Pancreas (tissue), 10 donors: ENCODE measurements around the gene SORCS2. TPM values are rescaled to one million over a fixed set of nuclear protein-coding genes. Genes with fewer than 3 reads are reported as not detected.

ENCODE experiments used
- ATAC-seq, 4 donors: fragments of 200-7000 bp; cut with Tn5 transposase; one replicate each; pipeline versions ENCODE4 v1.8.0 to v1.9.1; 2020; ENCODE audit warnings: mild to moderate bottlenecking in 4 of 4, moderate library complexity in 4 of 4
- DNase-seq, 6 donors: peaks; one replicate each; pipeline ENCODE4 v3.0.0-alpha.2; 2020
- FAIRE-seq: peaks from 2 replicates; lab custom pipeline; 2012; peaks lifted over from hg19 to GRCh38; lab: Jason Lieb, UNC
- H3K27ac ChIP-seq, 4 donors: fragments of 200-600 bp; sonication (generic); 1 replicate in 3 of 4; 2 replicates in 1 of 4; pipeline versions ENCODE4 v1.5.0 to v1.8.0; 2020
- H3K27me3 ChIP-seq, 4 donors: fragments of 200-600 bp; one replicate each; pipeline ENCODE4 v1.8.0; 2021
- H3K36me3 ChIP-seq, 3 donors: fragments of 200-600 bp; sonication (generic) in 1 of 3; one replicate each; pipeline versions ENCODE4 v1.5.0 to v1.8.0; 2020 to 2021
- H3K4me1 ChIP-seq, 3 donors: fragments of 200-600 bp; one replicate each; pipeline ENCODE4 v1.8.0; 2021
- H3K4me3 ChIP-seq, 4 donors: fragments of 200-600 bp; sonication (generic) in 2 of 4; one replicate each; pipeline versions ENCODE4 v1.5.0 to v1.8.0; 2020 to 2021
- H3K9me3 ChIP-seq, 4 donors: fragments of 200-600 bp; one replicate each; pipeline ENCODE4 v1.8.0; 2021
- WGBS, 2 donors: extraction: QIAGEN DNeasy Blood & Tissue Kit; methylation state at CpG; one replicate each; pipeline ENCODE4 v1.1.7; 2013; 5-methylcytosine and 5-hydroxymethylcytosine counted together
- intact Hi-C, 3 donors: fragments of 100-400 bp; cut with DNase I; formaldehyde crosslinking; loops; one replicate each; pipeline versions ENCODE4 v1.11.1 to v1.14.2; 2022
- polyA plus RNA-seq, 2 donors: library from polyadenylated mRNA; stranded (reverse); fragments of 200-250 nt; gene quantifications; one replicate each; pipeline ENCODE4 v1.2.3, GENCODE V29; 2013
- total RNA-seq, 6 donors: library from RNA; stranded (reverse); fragmentation: NEBNext Ultra II Directional in 4 of 6; extraction: Animal tissue kit (Norgen Biotek cat#: 25700) in 4 of 6; gene quantifications; one replicate each; pipeline versions ENCODE4 v1.2.1 to v1.2.4, GENCODE V29; 2021 to 2023
- TF ChIP-seq, protein P1 (sequence below), 4 donors: fragments of 200-600 bp; sonication (generic) in 3 of 4; IDR thresholded peaks; one replicate each; pipeline versions ENCODE4 v1.5.0 to v1.8.0; 2021; ENCODE audit warnings: antibody characterized with exemption in 4 of 4
- donor health status: healthy with polysubstance abuse.
- donor health status: DM: no; HTN: no; CAD: no; lungs with moderate emphysema.
- donor health status: DM: no; HTN: no; CAD: no.
- donor health status: control.
- donor health status: control.
- donor health status: Bipolar disorder and iron deficiency.
- donor health status: DM: yes; HTN: yes; CAD: no.
- donor health status: DM: no; HTN: no; CAD: no.
- donor health status: DM: no; HTN: no; CAD: no.
- donor health status: DM: yes; HTN: yes; CAD: no.

SORCS2 gene
- total and polyA plus RNA-seq, 8 donors: 0.14 to 1.7 (median 0.42) TPM

DNA sequence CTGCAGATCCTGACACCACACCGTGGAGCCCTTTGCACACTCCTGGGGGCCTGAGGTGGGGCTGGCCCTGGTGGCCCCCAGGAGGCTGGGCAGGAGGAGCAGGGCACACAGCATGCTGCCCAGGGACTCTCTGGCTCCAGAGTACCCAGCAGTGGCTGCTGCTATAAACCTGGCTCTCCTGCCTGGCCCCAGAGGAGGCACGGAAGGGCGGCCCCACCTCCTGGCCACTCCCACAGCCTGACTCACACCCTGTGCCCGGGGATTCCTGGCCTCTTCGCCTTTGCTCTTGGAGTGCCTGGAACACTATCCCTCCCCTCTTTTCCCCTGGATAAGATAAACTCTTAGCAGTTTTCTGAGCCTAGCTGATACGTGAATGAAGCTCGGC lies 242.4 kb downstream of the SORCS2 start, which contains the start of gene PSAPL1:
TSS of gene PSAPL1 (minus strand) at position 165 of the 385 bp plus-strand sequence. CDS start at position 114, 51 bp downstream.
- no peaks in the 10 kb centered on the region for H3K36me3 ChIP-seq
- H3K27me3 ChIP-seq: no peaks in the 10 kb centered on the region
- peak in 1 of 6 donors; percentile 28 for DNase-seq
- H3K27ac ChIP-seq: no peak within 1 kb of the TSS
- ATAC-seq: peak in 3 of 4 donors; percentile 82 to 92 (median 83)
- intact Hi-C loops: no loop called here
- no peak for FAIRE-seq
- no peak within 1 kb of the TSS for H3K4me3 ChIP-seq
- H3K4me1 ChIP-seq: no peaks in the 10 kb centered on the region
- WGBS, 2 donors: 21 to 24% methylated on average over 7 of the region's 7 CpGs
- TF ChIP-seq, protein P1, sequence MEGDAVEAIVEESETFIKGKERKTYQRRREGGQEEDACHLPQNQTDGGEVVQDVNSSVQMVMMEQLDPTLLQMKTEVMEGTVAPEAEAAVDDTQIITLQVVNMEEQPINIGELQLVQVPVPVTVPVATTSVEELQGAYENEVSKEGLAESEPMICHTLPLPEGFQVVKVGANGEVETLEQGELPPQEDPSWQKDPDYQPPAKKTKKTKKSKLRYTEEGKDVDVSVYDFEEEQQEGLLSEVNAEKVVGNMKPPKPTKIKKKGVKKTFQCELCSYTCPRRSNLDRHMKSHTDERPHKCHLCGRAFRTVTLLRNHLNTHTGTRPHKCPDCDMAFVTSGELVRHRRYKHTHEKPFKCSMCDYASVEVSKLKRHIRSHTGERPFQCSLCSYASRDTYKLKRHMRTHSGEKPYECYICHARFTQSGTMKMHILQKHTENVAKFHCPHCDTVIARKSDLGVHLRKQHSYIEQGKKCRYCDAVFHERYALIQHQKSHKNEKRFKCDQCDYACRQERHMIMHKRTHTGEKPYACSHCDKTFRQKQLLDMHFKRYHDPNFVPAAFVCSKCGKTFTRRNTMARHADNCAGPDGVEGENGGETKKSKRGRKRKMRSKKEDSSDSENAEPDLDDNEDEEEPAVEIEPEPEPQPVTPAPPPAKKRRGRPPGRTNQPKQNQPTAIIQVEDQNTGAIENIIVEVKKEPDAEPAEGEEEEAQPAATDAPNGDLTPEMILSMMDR (IDR thresholded peaks at IDR 0.05): no peak
- no peaks in the 10 kb centered on the region for H3K9me3 ChIP-seq

DNA sequence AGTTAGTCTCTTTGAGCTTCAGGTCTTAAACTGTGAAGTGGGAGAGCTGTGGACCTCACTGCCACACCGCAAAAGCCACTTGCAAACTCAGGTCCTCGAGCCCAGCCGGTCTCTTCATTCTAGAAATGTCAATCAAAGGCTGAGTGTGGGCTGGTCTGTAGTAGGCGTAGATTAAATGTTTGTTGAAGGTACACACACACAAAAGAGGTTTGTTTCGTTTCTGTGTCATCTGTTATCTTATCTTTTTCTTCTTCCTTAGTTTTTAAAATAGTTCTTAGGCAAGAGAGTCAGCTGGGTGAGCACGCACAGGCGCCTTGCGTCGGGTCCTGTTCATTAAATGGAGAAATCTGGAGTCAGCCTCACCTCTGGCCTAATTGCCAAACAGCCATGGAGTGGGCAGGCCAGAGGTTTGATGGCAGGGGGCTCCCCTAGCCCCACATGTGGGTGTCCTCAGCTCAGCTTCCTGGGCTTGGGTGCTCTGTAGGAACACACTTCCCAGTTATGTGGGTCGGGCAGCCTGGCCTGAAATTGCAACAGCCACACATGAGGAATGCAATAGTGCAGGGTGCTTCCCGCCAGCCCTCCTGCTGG lies 243.2 kb downstream of the SORCS2 start:
- 60 to 61% methylated on average over 11 of the region's 11 CpGs for WGBS, 2 donors
- H3K27me3 ChIP-seq: no peaks in the 10 kb centered on the region
- TF ChIP-seq, protein P1 (IDR thresholded peaks at IDR 0.05): no peak
- no peak overlapping the region for H3K4me3 ChIP-seq
- DNase-seq: peak in 1 of 6 donors; percentile 31
- no peaks in the 10 kb centered on the region for H3K4me1 ChIP-seq
- FAIRE-seq: no peak
- peak in 1 of 4 donors; percentile 27 for ATAC-seq
- intact Hi-C loops: no loop called here
- no peaks in the 10 kb centered on the region for H3K9me3 ChIP-seq
- H3K36me3 ChIP-seq: no peaks in the 10 kb centered on the region
- H3K27ac ChIP-seq: no peak overlapping the region

DNA sequence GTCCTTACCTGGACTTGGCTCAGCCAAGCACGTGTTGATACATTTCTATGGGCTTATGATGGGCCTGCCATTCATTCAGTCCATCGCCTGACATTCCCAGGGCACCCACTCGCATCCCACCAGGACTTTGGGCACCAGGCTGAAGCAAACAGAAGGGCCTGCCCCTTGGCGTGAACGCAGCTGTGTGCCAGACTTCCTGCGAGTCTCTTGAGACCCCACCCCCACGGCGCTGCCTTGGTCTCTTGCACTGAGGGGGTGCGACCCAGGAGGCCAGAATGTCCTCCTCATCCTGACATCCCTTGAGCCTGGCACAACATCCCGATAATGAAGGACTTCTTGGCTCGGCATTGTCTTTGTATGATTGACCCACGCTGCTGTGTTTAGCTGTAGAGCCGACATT lies 243.9 kb downstream of the SORCS2 start:
- no peaks in the 10 kb centered on the region for H3K36me3 ChIP-seq
- no peak overlapping the region for H3K27ac ChIP-seq
- intact Hi-C loops: no loop called here
- H3K27me3 ChIP-seq: no peaks in the 10 kb centered on the region
- no peaks in the 10 kb centered on the region for H3K9me3 ChIP-seq
- H3K4me1 ChIP-seq: no peaks in the 10 kb centered on the region
- 70 to 81% methylated on average over 13 of the region's 13 CpGs for WGBS, 2 donors
- FAIRE-seq: no peak
- DNase-seq: peak in 1 of 6 donors; percentile 38
- ATAC-seq: no peak
- TF ChIP-seq, protein P1 (IDR thresholded peaks at IDR 0.05): no peak
- H3K4me3 ChIP-seq: no peak overlapping the region

DNA sequence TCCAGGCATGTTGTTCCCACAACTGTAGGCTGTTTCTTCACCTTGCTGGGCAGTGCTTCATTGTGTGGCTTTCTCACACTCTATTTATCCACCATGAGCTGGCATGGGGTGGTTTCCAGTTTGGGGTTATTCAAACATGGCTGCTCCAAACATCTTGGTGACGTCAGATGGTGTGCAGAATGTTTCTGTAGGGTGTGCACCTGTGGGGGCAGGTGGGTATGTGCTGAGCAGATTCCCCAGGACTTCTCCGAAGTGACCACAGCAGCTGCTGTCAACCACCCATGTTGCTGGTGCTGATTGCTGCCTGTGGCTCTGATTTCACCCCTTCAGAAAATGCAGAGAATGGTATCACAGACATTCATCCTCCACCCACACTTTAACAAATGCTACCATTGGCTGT lies 247.4 kb downstream of the SORCS2 start:
- Histone ChIP-seq H3K4me3 (no peak overlapping the region), H3K36me3 (no peaks in the 10 kb centered on the region), H3K4me1 (no peaks in the 10 kb centered on the region), H3K27ac (no peak overlapping the region), H3K9me3 (no peaks in the 10 kb centered on the region), H3K27me3 (no peaks in the 10 kb centered on the region)
- ATAC-seq: no peak
- intact Hi-C loops: no loop called here
- FAIRE-seq: no peak
- 55 to 64% methylated on average over 2 of the region's 2 CpGs for WGBS, 2 donors
- TF ChIP-seq, protein P1 (IDR thresholded peaks at IDR 0.05): no peak
- no peak for DNase-seq

DNA sequence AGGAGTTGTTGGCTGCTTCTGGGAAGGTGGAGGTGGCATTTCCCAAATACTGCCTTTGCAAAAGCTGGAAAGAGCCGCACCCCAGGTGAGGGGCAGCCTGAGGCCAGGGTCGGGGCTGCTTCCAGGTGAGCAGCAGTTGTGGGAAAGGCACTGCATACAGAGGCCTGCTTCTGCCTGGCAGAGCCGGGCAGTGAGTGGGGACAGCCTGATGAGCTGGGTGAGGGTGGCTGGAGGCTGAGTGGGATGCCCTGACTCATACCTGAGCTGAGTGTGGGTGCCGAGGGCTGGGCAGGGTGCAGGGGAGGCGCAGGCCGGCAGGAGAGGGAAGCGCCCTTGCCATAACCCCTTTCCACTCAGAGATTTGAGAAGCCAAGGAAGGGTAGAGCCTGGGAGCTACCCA lies 248.9 kb downstream of the SORCS2 start:
- WGBS, 2 donors: 59 to 67% methylated on average over 4 to 7 of the region's 7 CpGs
- Histone ChIP-seq H3K36me3 (no peaks in the 10 kb centered on the region), H3K4me1 (no peaks in the 10 kb centered on the region), H3K27me3 (no peaks in the 10 kb centered on the region), H3K4me3 (no peak overlapping the region), H3K27ac (no peak overlapping the region), H3K9me3 (no peaks in the 10 kb centered on the region)
- FAIRE-seq: no peak
- ATAC-seq: no peak
- DNase-seq: peak in 1 of 6 donors; percentile 39
- TF ChIP-seq, protein P1 (IDR thresholded peaks at IDR 0.05): no peak
- intact Hi-C loops: no loop called here
